Heart left ventricle (tissue), 16 donors: ENCODE results near the gene TRIM65. TPM values are rescaled to one million over a fixed set of nuclear protein-coding genes. Genes with fewer than 3 reads are reported as not detected.
A peak's percentile ranks its signal among the peaks of the same experiment; 100 is the strongest.

Experiments
- ATAC-seq, 4 donors: fragments of 200-7000 bp; cut with Tn5 transposase; one replicate each; pipeline ENCODE4 v1.9.1; 2020 to 2022; ENCODE audit warnings: moderate library complexity in 4 of 4, mild to moderate bottlenecking in 3 of 4, moderate number of reproducible peaks in 1 of 4
- DNase-seq, 5 donors: peaks; one replicate each; pipeline ENCODE4 v3.0.0-alpha.2; 2020
- H3K27ac ChIP-seq, 12 donors: fragments of 200-600 bp; sonication (generic) in 4 of 12; one replicate each; pipeline versions ENCODE4 v1.5.0 to v1.8.0; 2016 to 2022; ENCODE audit warnings: mild to moderate bottlenecking in 2 of 12
- H3K27me3 ChIP-seq, 9 donors: fragments of 200-600 bp; sonication (generic) in 2 of 9; one replicate each; pipeline versions ENCODE4 v1.5.1 to v1.8.0; 2016 to 2022; ENCODE audit warnings: mild to moderate bottlenecking in 3 of 9
- H3K36me3 ChIP-seq, 9 donors: fragments of 200-600 bp; sonication (generic) in 2 of 9; one replicate each; pipeline versions ENCODE4 v1.5.0 to v1.8.0; 2018 to 2022; ENCODE audit warnings: mild to moderate bottlenecking in 2 of 9
- H3K4me1 ChIP-seq, 12 donors: fragments of 200-600 bp; sonication (generic) in 4 of 12; one replicate each; pipeline versions ENCODE4 v1.5.0 to v1.8.0; 2016 to 2022; ENCODE audit warnings: mild to moderate bottlenecking in 3 of 12
- H3K4me3 ChIP-seq, 12 donors: fragments of 200-600 bp; sonication (generic) in 4 of 12; one replicate each; pipeline versions ENCODE4 v1.5.0 to v1.8.0; 2017 to 2022; ENCODE audit warnings: mild to moderate bottlenecking in 9 of 12, moderate library complexity in 4 of 12
- H3K9me3 ChIP-seq, 12 donors: fragments of 200-600 bp; sonication (generic) in 4 of 12; one replicate each; pipeline versions ENCODE4 v1.5.0 to v1.8.0; 2016 to 2022; ENCODE audit warnings: mild to moderate bottlenecking in 1 of 12
- CTCF ChIP-seq, 12 donors: fragments of 200-600 bp; sonication (generic) in 4 of 12; IDR thresholded peaks; one replicate each; pipeline versions ENCODE4 v1.5.0 to v1.8.0; 2018 to 2022; ENCODE audit warnings: antibody characterized with exemption in 12 of 12, mild to moderate bottlenecking in 5 of 12
- POLR2A ChIP-seq, 2 donors: fragments of 450-650 bp; IDR thresholded peaks; one replicate each; pipeline ENCODE4 v1.6.1; 2017; ENCODE audit warnings: antibody characterized with exemption in 2 of 2, mild to moderate bottlenecking in 2 of 2, moderate library complexity in 2 of 2
- WGBS, 4 donors: extraction: QIAGEN DNeasy Blood & Tissue Kit in 2 of 4; methylation state at CpG; one replicate each; pipeline versions ENCODE4 v1.1.5 to v1.1.7; 2013 to 2018; 5-methylcytosine and 5-hydroxymethylcytosine counted together
- intact Hi-C, 10 donors: fragments of 100-400 bp; cut with DNase I; formaldehyde crosslinking; loops; one replicate each; pipeline versions ENCODE4 v1.11.1 to v1.14.2; 2022
- polyA plus RNA-seq, 2 donors: library from polyadenylated mRNA; stranded (reverse); fragments of 200-250 nt; gene quantifications; one replicate each; pipeline ENCODE4 v1.2.3, GENCODE V29; 2013
- total RNA-seq, 9 donors: library from RNA; depleted of rRNA in 2 of 9; stranded (reverse); fragments of >200 nt in 2 of 9; fragmentation: NEBNext Ultra II Directional in 3 of 9; extraction: Animal tissue kit (Norgen Biotek cat#: 25700) in 3 of 9; gene quantifications; one replicate each; pipeline versions ENCODE4 v1.1.0 to v1.2.4, GENCODE V29; 2016 to 2023
- donor health status: ischemic (EF 13 %, LVEDD 7.1; RV severe dilation, severe dysfunction).
- donor health status: healthy with polysubstance abuse.
- donor health status: DM: no; HTN: yes; CAD: no.
- donor health status: DM: no; HTN: no; CAD: no.
- donor health status: ischemic (EF 25% LVEDD 6.9; RV normal size, moderate dysfunction).
- donor health status: ischemic (EF 25% LVEDD 5.7; RV mildly dilated, moderate dysfunction).
- donor health status: healthy.
- donor health status: DM: yes; HTN: yes; CAD: no.
- donor health status: ischemic (EF 35%, LVEDD 5.7; RV mildly dilated, moderate dysfunction).
- donor health status: nonischemic (EF 11% LVEDD 7.7; RV severe dilation, severe dysfunction).
- donor health status: DM: yes; HTN: yes; CAD: no.
- donor health status: PGD.
- donor health status: ischemic (EF 29% LVEDD 5.4; RV normal size, mild dysfunction).
- donor health status: nonischemic (EF 23%, LVEDD 6.1; RV moderate dilation, normal function).

Gene TRIM65
- total and polyA plus RNA-seq, 11 donors, result 6.8 to 16.1 (median 9.5) TPM

DNA sequence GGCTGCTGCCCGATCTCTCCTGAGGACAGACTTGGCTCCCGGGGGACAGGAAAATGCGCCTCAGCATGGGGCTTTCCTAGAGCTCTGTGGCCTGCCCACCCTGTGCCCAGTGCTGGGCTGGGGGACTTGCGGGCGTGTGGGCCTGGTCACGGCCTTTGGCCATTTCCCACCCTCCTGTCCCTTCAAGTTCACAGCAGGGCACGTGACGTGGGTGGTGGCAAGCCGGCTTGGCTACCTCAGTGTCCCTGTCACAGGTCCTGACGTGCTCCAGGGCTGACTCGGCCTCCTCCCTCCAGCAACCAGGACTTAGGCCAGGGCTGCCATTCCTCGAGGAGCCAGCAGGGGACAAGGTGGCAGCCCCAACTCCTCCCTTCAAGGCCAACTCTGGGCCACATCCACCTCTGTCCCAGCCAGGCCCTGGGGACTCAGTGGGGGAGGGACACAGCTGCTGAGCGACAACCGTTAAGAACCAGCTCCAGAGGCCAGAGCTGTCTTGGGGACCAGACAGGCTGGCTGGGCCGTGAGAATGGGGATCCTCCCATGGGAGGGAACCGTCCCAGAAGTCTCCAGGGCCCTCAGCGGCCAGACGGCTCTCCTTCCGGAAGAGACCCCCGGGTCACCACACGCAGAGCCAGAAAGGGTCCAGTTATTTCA lies 51.6 kb downstream of the TRIM65 start:
- WGBS, 4 donors, result 21 to 32% (median 28%) methylated on average over 16 to 21 of the region's 21 CpGs

DNA sequence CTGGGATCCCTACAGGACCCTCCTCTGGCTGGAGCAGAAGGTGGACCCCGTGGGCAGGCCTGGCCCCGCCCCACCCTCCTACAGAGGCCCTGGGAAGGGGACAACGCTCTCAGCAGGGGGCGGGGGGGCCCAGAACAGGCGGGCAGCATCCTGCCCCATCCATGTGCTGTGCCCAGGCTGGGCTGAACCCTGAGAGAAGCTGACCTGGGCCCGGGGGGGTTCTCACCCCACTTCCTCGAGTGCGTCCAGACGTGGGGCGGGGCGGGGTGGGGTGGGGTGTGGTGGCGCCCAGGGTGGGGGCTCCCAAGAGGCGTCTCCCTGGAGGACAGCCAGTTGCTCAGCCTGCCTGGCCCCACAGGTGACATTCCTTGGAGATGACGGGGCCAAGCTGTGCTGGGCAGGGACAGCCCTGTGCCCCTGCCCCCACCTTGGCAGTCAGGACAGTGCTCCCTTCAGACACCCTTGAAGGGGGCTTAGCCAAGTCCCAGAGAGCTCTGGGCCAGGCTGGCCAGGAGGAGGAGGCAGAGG lies 52.2 kb downstream of the TRIM65 start:
- ATAC-seq (peak; percentile 43 to 63 (median 58)), DNase-seq (peak in 2 of 5 donors; percentile 57 to 69)
- intact Hi-C loops, result loop anchor here in 4 of 10 donors (1.0 to 10.0 kb wide), 3 partner anchors 32 to 67 kb away; partner anchors contain the start of gene TRIM65 (in 1 of the 4)
- TF ChIP-seq CTCF (IDR thresholded peaks at IDR 0.05) (no peak), POLR2A (IDR thresholded peaks at IDR 0.05) (no peak)
- Histone ChIP-seq H3K4me1 (peaks cover 31 to 67% (median 52%) of the 10 kb centered on the region in 12 donors), H3K27me3 (no peaks in the 10 kb centered on the region), H3K4me3 (peak overlapping the region in 5 of 12 donors; percentile 12 to 69 (median 32)), H3K27ac (peak overlapping the region; percentile 56 to 99 (median 84)), H3K9me3 (no peaks in the 10 kb centered on the region), H3K36me3 (peaks cover 3 to 59% (median 41%) of the 10 kb centered on the region in 9 donors)
- 26 to 41% (median 41%) methylated on average over 10 to 14 of the region's 14 CpGs; no CpG with 5 or more reads in 1 of the 4 donors for WGBS, 4 donors

More for the DNA sequence above, 51.6 kb downstream of the TRIM65 start:
- peak overlapping the region in 3 of 12 donors; percentile 6 to 69 (median 12) for H3K4me3 ChIP-seq
- peaks cover 3 to 59% (median 47%) of the 10 kb centered on the region in 9 donors for H3K36me3 ChIP-seq
- peaks cover 36 to 73% (median 58%) of the 10 kb centered on the region in 12 donors for H3K4me1 ChIP-seq
- no peaks in the 10 kb centered on the region for H3K27me3 ChIP-seq
- peak; percentile 86 to 92 (median 90) for DNase-seq
- H3K27ac ChIP-seq, result peak overlapping the region; percentile 56 to 99 (median 84)
- ATAC-seq, result peak; percentile 80 to 81 (median 80)
- intact Hi-C loops, result loop anchor here in 4 of 10 donors (1.0 to 10.0 kb wide), 3 partner anchors 31 to 68 kb away; partner anchors contain the start of gene TRIM65 (in 1 of the 4)
- H3K9me3 ChIP-seq, result no peaks in the 10 kb centered on the region
- TF ChIP-seq POLR2A (IDR thresholded peaks at IDR 0.05), result peak in 1 of 2 donors; percentile 46
- peak; percentile 64 to 88 (median 80) for TF ChIP-seq CTCF (IDR thresholded peaks at IDR 0.05)

- DNase-seq, result peak in 1 of 5 donors; percentile 47
- Histone ChIP-seq H3K36me3 (peaks cover 3 to 57% (median 34%) of the 10 kb centered on the region in 9 donors), H3K27me3 (no peaks in the 10 kb centered on the region), H3K27ac (peak within 1 kb of the TSS; percentile 56 to 99 (median 84)), H3K9me3 (no peaks in the 10 kb centered on the region), H3K4me1 (peaks cover 27 to 59% (median 44%) of the 10 kb centered on the region in 12 donors), H3K4me3 (peak within 1 kb of the TSS in 9 of 12 donors; percentile 12 to 69 (median 32))
- 55 to 87% (median 60%) methylated on average over 15 to 35 of the region's 35 CpGs for WGBS, 4 donors
- intact Hi-C loops, result loop anchor here in 1 of 10 donors (10.0 kb wide), 1 partner anchor 51 kb away; the partner anchor contains the start of gene TRIM65
- TF ChIP-seq POLR2A (IDR thresholded peaks at IDR 0.05), result no peak
- no peak for TF ChIP-seq CTCF (IDR thresholded peaks at IDR 0.05)
- ATAC-seq, result peak in 3 of 4 donors; percentile 4 to 21 (median 5)
Observed at GRCh38 chr17:75843577-75844529, 52.9 kb downstream of the TRIM65 start, which contains the start of gene UNC13D. UNC13D (minus strand) TSS chr17:75844404; CDS start chr17:75844337, 67 bp downstream.
